PC-3 (cell line): ENCODE data around the gene MGAT5. TPM values are rescaled to one million over a fixed set of nuclear protein-coding genes. Genes with fewer than 3 reads are reported as not detected.

Experiments used
- ATAC-seq: fragments of 200-7000 bp; cut with Tn5 transposase; 2 replicates; pipeline ENCODE4 v1.9.1; 2020; ENCODE audit warnings: mild to moderate bottlenecking, moderate library complexity
- BruUV-seq: library from RNA; stranded (reverse); fragments of 400-500 nt; replicated peaks from 2 replicates; lab custom pipeline; 2021; lab: Mats Ljungman, UMichigan
- CTCF ChIA-PET: fragments of 300-600 bp; sonication (Branson Sonifier 250); formaldehyde crosslinking; loops from one replicate; lab custom pipeline; 2022; ENCODE audit warnings: antibody characterized with exemption; lab: Charles Lee
- POLR2A ChIA-PET: fragments of 300-600 bp; sonication (Branson Sonifier 250); formaldehyde crosslinking; loops from one replicate; lab custom pipeline; 2022; ENCODE audit warnings: antibody characterized with exemption; ENCODE audit not compliant: unreplicated experiment; lab: Charles Lee
- DNase-seq: peaks from one replicate; pipeline ENCODE4 v3.0.0-alpha.2; 2015
- H2AFZ ChIP-seq: fragments of 300-600 bp; sonication (generic); 2 replicates; pipeline ENCODE4 v1.6.0; 2016; ENCODE audit warnings: antibody characterized with exemption, low read length
- H3F3A ChIP-seq: fragments of 300-600 bp; sonication (generic); one replicate; pipeline ENCODE4 v1.6.0; 2017; ENCODE audit warnings: antibody characterized with exemption, low read length, control low read depth, mild to moderate bottlenecking; ENCODE audit not compliant: unreplicated experiment
- H3K27ac ChIP-seq: fragments of 300-600 bp; sonication (generic); 2 replicates; pipeline ENCODE4 v1.5.1; 2016; ENCODE audit warnings: mild to moderate bottlenecking, low read length
- H3K27me3 ChIP-seq: fragments of 300-600 bp; sonication (generic); 2 replicates; pipeline ENCODE4 v1.6.1; 2016; ENCODE audit warnings: low read length, mixed read lengths
- H3K36me3 ChIP-seq: fragments of 300-600 bp; sonication (generic); 2 replicates; pipeline ENCODE4 v1.6.1; 2016; ENCODE audit warnings: low read depth, mixed run types, low read length, mixed read lengths
- H3K4me1 ChIP-seq: fragments of 300-600 bp; sonication (generic); 2 replicates; pipeline ENCODE4 v1.5.1; 2016; ENCODE audit warnings: low read length; ENCODE audit not compliant: insufficient read depth
- H3K4me2 ChIP-seq: fragments of 300-600 bp; sonication (generic); 2 replicates; pipeline ENCODE4 v1.6.0; 2016; ENCODE audit warnings: low read length
- H3K4me3 ChIP-seq: fragments of 300-600 bp; sonication (generic); 2 replicates; pipeline ENCODE4 v1.5.1; 2016; ENCODE audit warnings: mild to moderate bottlenecking, low read length, mixed read lengths
- H3K79me2 ChIP-seq: fragments of 300-600 bp; sonication (generic); 2 replicates; pipeline ENCODE4 v1.6.1; 2017; ENCODE audit warnings: low read length, mixed read lengths
- H3K9ac ChIP-seq: fragments of 300-600 bp; sonication (generic); 2 replicates; pipeline ENCODE4 v1.6.0; 2016; ENCODE audit warnings: mild to moderate bottlenecking, low read length
- H3K9me2 ChIP-seq: fragments of 300-600 bp; sonication (generic); replicated peaks from 2 replicates; pipeline ENCODE4 v1.6.1; 2016; ENCODE audit warnings: mixed run types, low read length, mixed read lengths
- H3K9me3 ChIP-seq: fragments of 300-600 bp; sonication (generic); 2 replicates; pipeline ENCODE4 v1.6.1; 2016; ENCODE audit warnings: low read length, mixed read lengths
- H4K20me1 ChIP-seq: fragments of 300-600 bp; sonication (generic); 2 replicates; pipeline ENCODE4 v1.6.1; 2016; ENCODE audit warnings: low read length, mixed read lengths
- EZH2 ChIP-seq: fragments of 300-600 bp; sonication (generic); IDR thresholded peaks from one replicate; pipeline ENCODE4 v1.6.1; 2017; ENCODE audit warnings: antibody characterized with exemption, mild to moderate bottlenecking, low read length; ENCODE audit not compliant: unreplicated experiment
- EZH2phosphoT487 ChIP-seq: fragments of 300-600 bp; sonication (generic); IDR thresholded peaks from 2 replicates; pipeline ENCODE4 v1.6.1; 2018; ENCODE audit warnings: mild to moderate bottlenecking, antibody characterized with exemption, low read length, borderline replicate concordance
- intact Hi-C: fragments of 100-400 bp; cut with micrococcal nuclease; formaldehyde crosslinking; loops from 2 replicates; pipeline ENCODE4 v1.9.0; 2023
- total RNA-seq: library from RNA; depleted of rRNA; stranded (reverse); fragments of >200 nt; gene quantifications from 2 replicates; pipeline ENCODE4 v1.2.3, GENCODE V29; 2014
- TF ChIP-seq, protein P1 (sequence below): fragments of 300-600 bp; sonication (generic); conservative IDR thresholded peaks from 2 replicates; pipeline ENCODE4 v1.5.1; 2017; ENCODE audit warnings: antibody characterized with exemption, low read depth, mild to moderate bottlenecking, low read length

Gene MGAT5
- total RNA-seq, 1 experiment from 2014 or later = 33.8 TPM

DNA sequence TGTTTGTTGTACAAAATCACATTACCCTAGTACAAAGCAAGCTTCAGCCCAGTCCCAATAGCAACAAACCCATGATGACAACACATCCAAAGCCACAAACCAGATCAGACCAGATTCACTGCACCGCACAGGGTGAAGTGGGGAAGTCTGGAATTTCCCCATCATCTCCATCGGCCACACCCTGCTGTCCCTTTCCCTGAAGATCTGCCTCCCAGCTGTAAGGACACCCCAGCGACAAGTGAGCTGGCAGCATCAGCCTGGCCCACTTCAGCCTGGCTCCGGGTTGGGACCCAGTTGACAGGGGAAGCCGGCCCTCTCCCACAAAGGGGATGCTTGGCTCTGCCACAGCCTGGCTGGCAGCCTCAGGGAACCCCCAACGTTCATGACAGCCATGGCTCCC, 207.6 kb downstream of the MGAT5 start:
- Histone ChIP-seq H3K9me2 (no peaks in the 10 kb centered on the region), H3K9me3 (no peaks in the 10 kb centered on the region), H3K79me2 (no peaks in the 10 kb centered on the region), H3K36me3 (no peaks in the 10 kb centered on the region), H3K4me1 (no peaks in the 10 kb centered on the region), H3K27ac (no peak overlapping the region), H3K27me3 (no peaks in the 10 kb centered on the region), H3F3A (no peaks in the 10 kb centered on the region), H3K4me3 (no peak overlapping the region), H3K4me2 (no peak overlapping the region), H4K20me1 (no peaks in the 10 kb centered on the region), H3K9ac (no peak overlapping the region), H2AFZ (no peak overlapping the region)
- ChIA-PET CTCF (interaction anchor here (1.5 kb wide), 1 partner anchor 10 kb away, joined by 4 read pairs; no protein-coding TSS in a partner anchor), POLR2A (no interaction called here)
- no peak for ATAC-seq
- peak; percentile 8 for DNase-seq
- intact Hi-C loops = loop anchor here (2.0 kb wide), 1 partner anchor 437 kb away; no protein-coding TSS in a partner anchor
- TF ChIP-seq EZH2phosphoT487 (no peak), EZH2 (no peak)
- TF ChIP-seq, protein P1, sequence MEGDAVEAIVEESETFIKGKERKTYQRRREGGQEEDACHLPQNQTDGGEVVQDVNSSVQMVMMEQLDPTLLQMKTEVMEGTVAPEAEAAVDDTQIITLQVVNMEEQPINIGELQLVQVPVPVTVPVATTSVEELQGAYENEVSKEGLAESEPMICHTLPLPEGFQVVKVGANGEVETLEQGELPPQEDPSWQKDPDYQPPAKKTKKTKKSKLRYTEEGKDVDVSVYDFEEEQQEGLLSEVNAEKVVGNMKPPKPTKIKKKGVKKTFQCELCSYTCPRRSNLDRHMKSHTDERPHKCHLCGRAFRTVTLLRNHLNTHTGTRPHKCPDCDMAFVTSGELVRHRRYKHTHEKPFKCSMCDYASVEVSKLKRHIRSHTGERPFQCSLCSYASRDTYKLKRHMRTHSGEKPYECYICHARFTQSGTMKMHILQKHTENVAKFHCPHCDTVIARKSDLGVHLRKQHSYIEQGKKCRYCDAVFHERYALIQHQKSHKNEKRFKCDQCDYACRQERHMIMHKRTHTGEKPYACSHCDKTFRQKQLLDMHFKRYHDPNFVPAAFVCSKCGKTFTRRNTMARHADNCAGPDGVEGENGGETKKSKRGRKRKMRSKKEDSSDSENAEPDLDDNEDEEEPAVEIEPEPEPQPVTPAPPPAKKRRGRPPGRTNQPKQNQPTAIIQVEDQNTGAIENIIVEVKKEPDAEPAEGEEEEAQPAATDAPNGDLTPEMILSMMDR = no peak
- BruUV-seq = no TSS peak

DNA sequence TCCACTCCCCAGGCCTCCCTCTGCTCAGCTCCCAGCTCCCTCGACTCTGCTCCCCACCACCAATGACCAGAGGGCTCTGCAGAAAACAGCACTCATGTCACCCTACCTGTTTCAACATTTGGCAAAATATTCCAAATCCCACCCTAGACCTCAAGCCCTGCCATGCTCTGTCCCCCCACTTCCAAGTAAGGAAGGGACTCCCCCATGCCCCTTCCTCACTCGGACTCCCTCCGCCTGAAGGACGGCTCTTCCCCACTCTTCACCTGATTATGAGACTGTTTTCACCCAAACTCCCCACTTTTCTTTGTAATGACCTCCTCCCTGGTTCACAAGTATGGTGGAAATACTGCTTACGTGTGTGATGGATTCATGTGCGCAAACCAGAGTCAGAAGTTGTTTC, 208.4 kb downstream of the MGAT5 start:
- H3K4me2 ChIP-seq = no peak overlapping the region
- H3K9ac ChIP-seq = no peak overlapping the region
- intact Hi-C loops = no loop called here
- TF ChIP-seq EZH2phosphoT487 = no peak
- TF ChIP-seq, protein P1 = no peak
- no peak for TF ChIP-seq EZH2
- ATAC-seq (no peak), DNase-seq (no peak)
- ChIA-PET POLR2A (no interaction called here), CTCF (no interaction called here)
- no peaks in the 10 kb centered on the region for H3K9me2 ChIP-seq
- no peak overlapping the region for H3K27ac ChIP-seq
- H2AFZ ChIP-seq = no peak overlapping the region
- no peaks in the 10 kb centered on the region for H3F3A ChIP-seq
- H3K27me3 ChIP-seq = no peaks in the 10 kb centered on the region
- no peaks in the 10 kb centered on the region for H4K20me1 ChIP-seq
- no peaks in the 10 kb centered on the region for H3K79me2 ChIP-seq
- no peak overlapping the region for H3K4me3 ChIP-seq
- no TSS peak for BruUV-seq
- H3K36me3 ChIP-seq = no peaks in the 10 kb centered on the region
- no peaks in the 10 kb centered on the region for H3K9me3 ChIP-seq
- H3K4me1 ChIP-seq = no peaks in the 10 kb centered on the region

DNA sequence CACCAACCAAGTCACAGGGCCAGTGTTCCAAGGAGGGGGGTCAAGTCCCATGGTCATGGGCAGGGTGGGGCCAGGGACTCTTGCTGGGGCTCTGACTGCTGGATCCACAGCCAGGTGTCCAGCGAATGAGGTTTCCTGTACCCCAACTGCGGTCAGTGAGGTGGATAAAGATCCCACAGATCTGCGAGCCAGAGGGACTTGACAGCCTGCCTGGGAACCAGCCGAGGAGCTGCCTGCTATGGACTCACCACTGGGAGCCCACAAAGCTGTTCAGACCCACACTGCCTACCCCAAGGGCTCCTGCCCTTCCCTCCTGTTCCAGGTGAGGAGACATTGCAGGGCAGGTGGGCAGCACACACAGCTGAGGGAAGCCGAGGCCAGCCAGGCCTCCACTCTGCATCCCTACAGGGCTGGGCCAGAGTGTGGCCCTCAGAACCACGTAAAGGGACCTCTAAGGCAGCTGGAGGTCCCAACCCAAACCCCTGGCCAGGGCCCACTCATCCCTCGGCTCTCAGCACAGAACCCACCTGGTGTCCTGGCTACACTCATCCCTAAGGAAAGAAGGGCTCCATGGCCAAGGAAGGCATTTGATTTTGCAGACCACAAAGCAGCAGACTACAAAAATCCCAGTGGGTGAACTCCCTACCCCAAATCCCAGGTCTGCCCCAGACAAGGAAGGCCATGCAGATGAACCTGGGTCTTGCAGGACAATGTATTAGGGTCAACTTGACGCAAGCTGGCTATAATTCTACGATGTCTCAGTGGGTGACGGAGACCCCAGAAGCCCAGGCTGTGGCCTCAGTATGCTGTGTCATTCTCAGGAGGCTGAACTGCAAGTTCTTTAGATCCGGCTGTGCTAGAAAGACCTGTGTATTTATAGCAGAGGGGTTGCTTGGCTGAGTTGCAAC, 209.2 kb downstream of the MGAT5 start:
- Histone ChIP-seq H3K9ac (no peak overlapping the region), H3K79me2 (no peaks in the 10 kb centered on the region), H3K9me3 (no peaks in the 10 kb centered on the region), H3K27ac (no peak overlapping the region), H3K27me3 (no peaks in the 10 kb centered on the region), H2AFZ (no peak overlapping the region), H3K36me3 (no peaks in the 10 kb centered on the region), H3K4me3 (no peak overlapping the region), H3K9me2 (no peaks in the 10 kb centered on the region), H4K20me1 (no peaks in the 10 kb centered on the region), H3F3A (no peaks in the 10 kb centered on the region), H3K4me2 (no peak overlapping the region), H3K4me1 (no peaks in the 10 kb centered on the region)
- intact Hi-C loops = no loop called here
- ATAC-seq (no peak), DNase-seq (no peak)
- POLR2A ChIA-PET = no interaction called here
- BruUV-seq = no TSS peak
- TF ChIP-seq EZH2phosphoT487 (no peak), EZH2 (no peak)
- TF ChIP-seq, protein P1 = no peak
- CTCF ChIA-PET = no interaction called here
